C4-2B (cell line): ENCODE measurements around the gene LAIR2.

Experiments
- H3K27ac ChIP-seq: fragments of 450-650 bp; 2 replicates; pipeline ENCODE4 v1.5.1; 2017
- ZFX ChIP-seq: fragments of 450-650 bp; IDR thresholded peaks from 2 replicates; pipeline ENCODE4 v1.6.1; 2017
- TF ChIP-seq, protein P1 (sequence below): fragments of 450-650 bp; conservative IDR thresholded peaks from 2 replicates; pipeline ENCODE4 v1.5.1; 2017; ENCODE audit warnings: mild to moderate bottlenecking

The LAIR2 gene

DNA sequence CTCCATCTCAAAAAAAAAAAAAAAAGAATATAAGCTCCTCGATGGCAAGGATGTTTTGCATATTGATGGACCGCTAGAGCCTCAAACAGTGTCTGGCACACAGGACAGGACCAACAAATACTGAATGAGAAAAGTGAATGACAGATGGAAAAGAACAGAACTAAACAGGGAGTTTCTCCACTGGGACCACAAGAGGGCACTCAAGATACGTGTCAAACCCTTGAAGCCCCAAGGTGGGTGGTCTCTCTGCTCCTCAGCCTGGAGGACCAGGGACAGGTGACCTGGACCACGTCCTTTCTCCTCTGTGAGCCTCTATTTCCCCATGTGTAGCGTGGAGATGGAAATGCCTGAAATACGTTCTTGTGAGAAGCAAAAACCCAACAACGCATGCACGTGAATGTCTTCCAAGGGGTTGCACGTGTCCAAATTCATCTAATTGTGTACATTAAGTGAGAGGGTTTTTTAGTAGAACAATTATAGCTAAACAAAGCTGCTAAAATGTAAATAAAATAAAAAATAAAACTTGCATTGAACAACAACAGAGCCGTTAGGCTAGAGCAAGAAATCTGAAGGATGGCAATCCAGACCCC is 23.9 kb upstream of the LAIR2 start:
- no peak overlapping the region for H3K27ac ChIP-seq
- TF ChIP-seq, protein P1, sequence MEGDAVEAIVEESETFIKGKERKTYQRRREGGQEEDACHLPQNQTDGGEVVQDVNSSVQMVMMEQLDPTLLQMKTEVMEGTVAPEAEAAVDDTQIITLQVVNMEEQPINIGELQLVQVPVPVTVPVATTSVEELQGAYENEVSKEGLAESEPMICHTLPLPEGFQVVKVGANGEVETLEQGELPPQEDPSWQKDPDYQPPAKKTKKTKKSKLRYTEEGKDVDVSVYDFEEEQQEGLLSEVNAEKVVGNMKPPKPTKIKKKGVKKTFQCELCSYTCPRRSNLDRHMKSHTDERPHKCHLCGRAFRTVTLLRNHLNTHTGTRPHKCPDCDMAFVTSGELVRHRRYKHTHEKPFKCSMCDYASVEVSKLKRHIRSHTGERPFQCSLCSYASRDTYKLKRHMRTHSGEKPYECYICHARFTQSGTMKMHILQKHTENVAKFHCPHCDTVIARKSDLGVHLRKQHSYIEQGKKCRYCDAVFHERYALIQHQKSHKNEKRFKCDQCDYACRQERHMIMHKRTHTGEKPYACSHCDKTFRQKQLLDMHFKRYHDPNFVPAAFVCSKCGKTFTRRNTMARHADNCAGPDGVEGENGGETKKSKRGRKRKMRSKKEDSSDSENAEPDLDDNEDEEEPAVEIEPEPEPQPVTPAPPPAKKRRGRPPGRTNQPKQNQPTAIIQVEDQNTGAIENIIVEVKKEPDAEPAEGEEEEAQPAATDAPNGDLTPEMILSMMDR, result peak; percentile 84
- no peak for TF ChIP-seq ZFX

DNA sequence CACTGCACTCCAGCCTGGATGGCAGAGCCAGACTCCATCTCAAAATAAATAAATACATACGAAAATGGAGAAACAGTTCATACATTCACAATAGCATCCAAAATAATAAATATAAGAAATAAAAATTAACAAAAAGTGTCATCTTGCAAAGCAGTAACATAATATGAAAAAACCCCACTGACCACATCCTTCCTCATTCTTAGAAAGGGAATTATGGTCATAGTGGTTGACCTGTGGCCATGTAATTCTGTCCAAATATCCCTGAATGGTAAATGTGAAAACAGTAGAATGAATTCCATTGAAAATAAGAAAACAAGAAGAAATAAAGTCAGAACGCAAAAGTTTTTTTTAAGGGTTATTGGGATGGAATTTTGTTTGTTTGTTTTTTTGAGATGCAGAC is 22.6 kb upstream of the LAIR2 start:
- no peak overlapping the region for H3K27ac ChIP-seq
- TF ChIP-seq ZFX, result no peak
- TF ChIP-seq, protein P1, result no peak

- H3K27ac ChIP-seq, result no peak overlapping the region
- TF ChIP-seq, protein P1, result peak; percentile 89
- TF ChIP-seq ZFX, result no peak
Observed at GRCh38 chr19:54481326-54481930, 21.2 kb upstream of the LAIR2 start.

DNA sequence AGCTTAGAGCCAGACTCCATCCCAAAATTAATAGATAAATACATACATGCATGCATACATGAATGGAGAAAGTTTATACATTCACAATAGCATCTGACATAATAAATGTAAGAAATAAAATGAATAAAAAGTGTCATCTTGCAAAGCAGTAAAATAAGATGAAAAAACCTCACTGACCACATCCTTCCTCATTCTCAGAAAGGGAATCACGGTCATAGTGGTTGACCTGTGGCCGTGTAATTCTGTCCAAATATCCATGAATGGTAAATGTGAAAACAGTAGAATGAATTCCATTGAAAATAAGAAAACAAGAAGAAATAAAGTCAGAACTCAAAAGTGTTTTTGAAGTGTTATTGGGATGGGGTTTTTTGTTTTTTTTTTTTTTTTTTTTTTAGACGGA is 19.7 kb upstream of the LAIR2 start:
- H3K27ac ChIP-seq, result no peak overlapping the region
- TF ChIP-seq ZFX, result no peak
- TF ChIP-seq, protein P1, result no peak

- no peak overlapping the region for H3K27ac ChIP-seq
- TF ChIP-seq, protein P1, result no peak
- no peak for TF ChIP-seq ZFX
Observed at GRCh38 chr19:54484451-54484850, 18.2 kb upstream of the LAIR2 start.

DNA sequence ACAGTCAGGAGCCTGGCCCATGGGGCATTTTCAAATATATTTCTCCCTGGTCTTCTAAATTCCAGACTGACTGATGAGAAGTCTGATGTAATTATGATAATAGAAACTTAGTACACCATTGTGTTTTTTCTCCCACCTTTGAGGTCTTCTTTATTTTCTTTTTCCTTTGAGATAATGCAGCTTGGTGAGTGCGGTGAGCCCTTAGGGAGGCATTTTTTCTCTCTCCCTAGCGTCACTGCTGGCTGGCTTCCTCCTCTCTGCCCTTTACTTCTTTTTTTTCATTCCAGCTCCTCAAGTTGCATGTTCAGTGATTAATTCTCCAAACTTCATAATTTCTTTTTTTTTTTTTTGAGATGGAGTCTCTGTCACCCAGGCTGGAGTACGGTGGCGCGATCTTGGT is 16.8 kb upstream of the LAIR2 start:
- no peak for TF ChIP-seq ZFX
- TF ChIP-seq, protein P1, result no peak
- no peak overlapping the region for H3K27ac ChIP-seq

DNA sequence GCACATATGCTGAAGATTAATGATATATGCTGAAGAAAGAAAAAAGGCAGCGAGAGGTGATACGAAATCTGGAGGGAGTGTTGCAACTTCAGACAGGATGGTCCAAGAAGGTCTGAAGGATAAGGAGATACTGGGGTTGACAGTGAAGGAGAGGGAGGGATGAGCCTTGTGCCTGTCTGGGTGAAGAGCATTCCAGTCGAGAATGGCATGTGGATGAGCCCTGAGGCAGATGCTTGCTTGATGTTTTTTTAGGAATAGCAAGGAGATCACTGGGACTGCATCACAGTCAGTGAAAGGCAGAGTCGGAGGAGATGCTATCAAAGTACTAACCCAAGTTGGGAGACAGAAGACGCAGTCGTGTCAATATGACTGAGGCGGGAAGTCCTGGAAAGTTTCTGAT is 13.3 kb upstream of the LAIR2 start:
- TF ChIP-seq, protein P1, result no peak
- TF ChIP-seq ZFX, result no peak
- H3K27ac ChIP-seq, result no peak overlapping the region
